CD4-positive, alpha-beta T cell treated with Interleukin-2 at 100 ng/mL for 4 hours (primary cell): ENCODE data around the gene ABHD8.

ENCODE experiments used
- DNase-seq: peaks from one replicate; pipeline ENCODE4 v3.0.0-alpha.2; 2020; ENCODE audit warnings: low spot score

The ABHD8 gene

DNA sequence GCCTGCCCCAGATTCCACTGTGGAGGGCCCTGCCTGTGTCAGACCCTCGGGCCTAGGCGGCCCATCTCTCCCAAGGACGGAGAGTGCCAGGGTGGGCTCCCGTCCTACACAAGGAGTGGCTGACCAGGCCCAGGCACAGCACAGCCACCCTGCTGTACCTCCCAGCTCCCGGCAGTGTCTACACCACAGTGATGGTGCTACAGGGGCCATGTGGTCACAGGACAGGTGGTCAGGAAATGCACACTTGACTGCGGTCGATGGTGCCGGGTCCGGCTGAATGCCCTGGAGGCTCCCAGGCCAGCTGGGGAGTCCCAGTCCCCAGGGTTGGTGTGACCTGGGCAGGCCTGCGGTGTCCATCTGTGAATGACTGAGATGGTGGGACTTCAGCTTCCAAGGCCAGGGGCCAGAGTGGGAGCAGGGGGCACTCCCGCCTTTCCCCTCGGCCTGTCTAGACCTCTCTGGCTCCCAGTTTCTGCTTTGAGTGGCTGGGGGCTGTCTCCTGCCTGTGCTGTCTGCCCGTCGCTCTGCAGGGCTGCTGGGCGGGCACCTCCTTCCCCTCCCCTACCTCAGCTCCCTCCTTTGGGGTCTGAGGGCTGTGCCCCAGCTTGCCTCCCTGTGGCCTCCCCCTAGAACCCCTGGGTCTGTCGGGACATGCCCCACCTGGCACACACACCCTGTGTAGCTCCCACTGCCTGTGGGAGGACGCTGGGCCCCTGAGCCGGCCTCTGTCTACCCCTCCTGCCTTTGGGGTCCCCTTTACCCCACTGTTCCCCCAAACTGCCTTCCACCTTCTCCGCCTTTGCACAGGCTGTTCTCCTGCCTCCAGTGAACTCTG is 18.6 kb upstream of the ABHD8 start:
- no peak for DNase-seq

GRCh38 chr19:17320435-17320834 is 17.2 kb upstream of the ABHD8 start:
- DNase-seq: no peak

DNA sequence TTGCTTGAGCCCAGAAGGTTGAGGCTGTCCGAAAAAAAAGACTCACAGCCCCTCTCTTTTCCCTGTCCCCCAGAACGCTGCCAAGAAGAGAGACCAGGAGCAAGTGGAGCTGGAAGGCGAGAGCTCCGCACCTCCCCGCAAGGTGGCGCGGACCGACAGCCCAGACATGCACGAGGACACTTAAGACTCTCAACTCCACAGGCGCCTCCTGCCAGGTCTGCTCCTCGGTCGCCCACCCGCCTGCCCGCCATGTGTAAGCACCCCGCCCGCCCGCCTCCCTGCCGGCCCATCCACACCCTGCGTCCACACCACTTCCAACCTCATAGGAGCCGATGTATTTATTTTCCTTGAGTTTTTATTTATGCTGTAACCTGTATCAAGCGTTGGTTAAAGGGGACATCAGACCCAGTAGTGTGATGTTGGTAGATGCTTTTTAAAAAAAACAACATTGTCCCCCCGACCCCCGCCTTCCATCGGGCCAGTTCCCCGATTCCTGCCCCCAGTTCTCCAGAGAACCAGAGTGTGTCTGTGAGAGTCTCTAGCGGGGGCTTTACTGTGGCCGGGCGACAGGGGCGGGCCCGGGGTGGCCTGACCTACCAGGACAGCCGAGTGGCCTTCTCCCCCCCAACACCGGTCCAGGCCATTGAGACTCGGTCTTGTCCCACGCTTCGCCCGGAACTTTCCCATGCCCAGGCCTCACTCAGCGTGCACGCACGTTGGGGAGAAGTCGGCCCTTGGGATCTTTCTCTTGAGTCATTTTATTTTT is 16.4 kb upstream of the ABHD8 start:
- no peak for DNase-seq

- no peak for DNase-seq
These were observed 15.7 kb upstream of the ABHD8 start for GRCh38 chr19:17318966-17319365.

- DNase-seq: no peak
These were observed 10.9 kb upstream of the ABHD8 start for GRCh38 chr19:17314007-17314593.

DNA sequence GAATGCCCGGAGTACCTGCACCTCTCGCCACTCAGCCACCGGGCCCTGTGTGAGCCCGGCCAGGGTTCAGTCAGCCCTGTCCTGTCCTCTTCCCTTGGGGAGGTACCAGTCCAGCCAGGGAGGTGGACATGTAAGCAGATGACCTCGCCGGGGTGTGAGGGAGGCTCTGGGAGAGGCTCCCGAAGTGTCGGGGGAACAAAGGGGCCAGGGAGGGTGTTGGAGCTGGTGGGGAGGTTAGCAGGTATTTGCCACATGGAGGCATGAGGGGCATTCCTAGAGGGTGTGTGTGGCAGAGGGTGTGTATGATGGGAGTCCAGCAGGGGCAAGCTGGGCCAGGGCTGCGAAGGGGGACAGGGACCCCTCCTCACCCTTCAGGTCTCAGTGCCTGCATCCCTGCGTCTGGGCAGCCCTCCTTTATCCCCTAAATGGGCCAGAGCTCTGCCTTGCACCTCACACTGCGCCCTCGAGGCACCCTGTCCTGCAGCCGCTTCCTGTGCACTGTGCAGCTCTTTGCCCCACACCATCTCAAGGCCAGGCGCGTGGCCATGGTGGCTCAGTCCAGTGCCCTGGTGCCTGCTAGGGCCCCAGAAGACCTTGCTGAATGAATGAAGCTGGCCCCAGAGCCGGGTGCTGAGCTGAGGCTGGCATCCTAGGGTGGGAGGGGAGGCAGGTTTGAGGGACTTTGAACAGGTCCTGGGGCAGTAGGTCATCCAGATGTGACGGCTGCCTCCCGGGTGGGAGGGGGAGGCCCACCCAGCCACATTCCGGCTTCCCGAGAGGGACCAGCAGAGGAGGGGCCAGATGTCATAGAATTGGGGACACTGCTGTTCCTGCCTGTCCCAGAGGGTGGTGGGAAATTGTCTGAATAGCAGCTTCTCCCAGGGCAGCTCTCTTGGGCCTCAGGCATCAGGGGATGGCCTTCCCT is 9.2 kb upstream of the ABHD8 start:
- DNase-seq: no peak

GRCh38 chr19:17311455-17312188 is 8.4 kb upstream of the ABHD8 start:
- DNase-seq: no peak

DNA sequence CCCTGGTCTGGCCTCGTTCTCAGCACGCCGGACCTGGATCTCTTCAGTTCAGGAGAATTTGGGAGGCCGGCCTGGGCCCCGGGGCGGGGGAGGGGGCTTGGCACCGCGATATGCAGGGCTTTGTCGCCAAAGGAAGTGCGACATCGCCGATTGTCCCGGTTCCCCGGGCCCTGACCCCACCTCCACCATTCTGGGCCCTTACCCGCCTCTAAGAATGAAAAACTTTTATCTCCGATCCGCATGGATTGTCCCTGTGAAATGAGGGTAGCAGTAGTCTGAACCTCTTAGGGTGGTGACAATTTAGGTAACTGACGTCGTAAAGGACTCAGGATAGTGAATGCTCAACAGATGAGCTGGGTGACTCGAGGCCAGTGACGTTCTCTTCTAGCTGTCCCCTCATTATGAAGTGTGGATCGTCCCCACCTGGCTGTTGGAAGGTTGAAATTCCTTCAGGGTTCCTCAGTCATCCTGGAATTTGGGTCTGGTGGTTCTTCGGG is 6.8 kb upstream of the ABHD8 start:
- DNase-seq: no peak

- DNase-seq: peak; percentile 100
These were observed 6.2 kb upstream of the ABHD8 start, which contains the start of gene DDA1 for GRCh38 chr19:17309198-17309964. Gene DDA1, plus strand, starts transcription at chr19:17309563. Its CDS starts 92 bp downstream, at chr19:17309655.

DNA sequence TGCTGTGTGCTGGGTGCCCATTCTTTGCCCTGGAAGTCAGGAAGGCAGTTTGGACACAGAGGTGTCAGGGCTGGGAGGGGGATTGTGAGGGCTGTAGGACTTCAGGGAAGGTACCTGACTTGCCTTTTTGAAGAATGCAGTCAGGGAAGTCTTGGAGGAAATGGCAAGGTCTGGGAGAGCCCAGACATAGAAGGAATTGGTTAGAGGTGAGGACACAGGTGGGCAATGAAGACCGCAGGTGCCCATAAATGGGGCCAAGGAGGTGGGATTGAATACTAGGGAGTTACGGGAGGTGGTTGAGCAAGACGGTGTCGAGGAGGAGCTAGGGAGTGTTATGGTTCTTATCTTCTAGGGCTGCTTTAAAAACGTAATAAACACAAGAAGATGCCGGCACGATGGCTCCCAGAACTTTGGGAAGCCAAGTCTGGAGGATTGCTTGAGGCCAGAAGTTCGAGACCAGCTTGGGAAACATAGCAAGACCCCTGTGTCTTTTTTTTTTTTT is 4.7 kb upstream of the ABHD8 start:
- no peak for DNase-seq

DNA sequence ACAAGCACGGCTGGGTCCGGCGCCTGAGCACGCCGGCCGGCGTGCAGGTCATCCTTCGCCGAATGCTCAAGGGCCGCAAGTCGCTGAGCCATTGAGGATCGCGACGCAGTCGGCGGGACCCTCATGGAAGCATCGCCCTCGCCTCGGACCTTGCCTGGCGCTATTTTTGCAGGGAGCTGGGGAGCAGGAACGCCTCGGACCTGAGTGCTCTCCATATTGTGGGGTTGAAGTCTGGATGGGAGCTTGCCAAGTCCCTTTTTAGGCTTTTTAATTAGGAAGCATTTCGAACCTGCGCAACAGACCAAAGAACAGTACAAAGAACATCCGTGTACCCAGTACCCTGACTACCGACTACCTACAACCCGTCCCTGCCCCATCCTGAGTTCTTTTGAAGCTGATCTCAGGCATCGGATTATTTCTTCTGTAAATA is 3.1 kb upstream of the ABHD8 start:
- no peak for DNase-seq

DNA sequence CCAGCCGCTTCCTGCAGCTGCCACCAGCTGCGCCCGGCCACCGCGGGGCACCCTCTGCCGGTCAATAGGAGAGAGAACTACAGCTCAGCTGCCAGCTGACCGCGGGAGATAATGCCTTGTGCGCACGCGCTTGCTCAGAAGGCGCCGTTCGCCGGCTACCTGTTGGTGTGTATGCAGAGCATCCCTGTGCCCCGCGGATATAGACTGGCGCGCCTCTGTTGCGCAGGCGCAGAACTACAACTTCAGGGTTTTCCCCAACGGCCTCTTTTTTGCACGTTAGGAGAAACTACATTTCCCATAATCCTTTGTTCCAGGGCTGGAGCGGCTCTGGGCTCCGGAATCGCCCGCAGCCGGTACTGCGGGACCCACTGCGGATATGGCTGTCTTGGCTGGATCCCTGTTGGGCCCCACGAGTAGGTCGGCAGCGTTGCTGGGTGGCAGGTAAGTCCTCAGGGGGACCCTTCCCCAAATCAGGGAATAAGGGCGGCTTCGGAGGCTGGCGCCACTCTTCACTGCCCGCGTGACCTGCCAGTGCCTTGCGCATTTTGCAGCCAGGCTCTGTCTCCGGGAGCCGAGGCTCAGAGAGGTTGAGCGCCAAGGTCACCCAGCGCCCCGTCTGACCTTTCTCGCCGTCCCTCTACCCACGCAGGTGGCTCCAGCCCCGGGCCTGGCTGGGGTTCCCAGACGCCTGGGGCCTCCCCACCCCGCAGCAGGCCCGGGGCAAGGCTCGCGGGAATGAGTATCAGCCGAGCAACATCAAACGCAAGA is 2.5 kb upstream of the ABHD8 start, which contains the start of gene MRPL34:
Gene MRPL34, plus strand, starts transcription at position 356 of the 768 bp plus-strand sequence. Its CDS starts 21 bp downstream, at position 377.
- peak; percentile 99 for DNase-seq

- no peak for DNase-seq
These were observed 1.9 kb upstream of the ABHD8 start for GRCh38 chr19:17305216-17305516.

GRCh38 chr19:17304386-17305215 is 1.4 kb upstream of the ABHD8 start:
- DNase-seq: no peak

DNA sequence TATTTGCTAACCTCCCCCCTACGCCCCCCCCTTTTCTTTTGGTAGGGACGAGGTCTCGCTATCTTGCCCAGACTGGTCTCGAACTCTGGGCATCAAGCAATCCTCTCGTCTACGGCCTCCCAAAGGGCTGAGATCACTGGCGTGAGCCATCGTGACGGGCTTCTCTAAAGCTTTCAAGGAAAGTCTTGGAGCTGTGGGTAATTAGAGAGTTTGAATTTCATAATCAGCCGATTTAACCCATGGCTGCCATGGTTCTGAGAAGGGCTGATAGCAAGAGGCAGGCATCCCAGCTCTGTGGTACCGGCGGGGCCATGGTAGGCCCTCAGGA is 679 bp upstream of the ABHD8 start:
- DNase-seq: no peak

- no peak for DNase-seq
These were observed 646 bp downstream of the ABHD8 start for GRCh38 chr19:17302391-17303166.

DNA sequence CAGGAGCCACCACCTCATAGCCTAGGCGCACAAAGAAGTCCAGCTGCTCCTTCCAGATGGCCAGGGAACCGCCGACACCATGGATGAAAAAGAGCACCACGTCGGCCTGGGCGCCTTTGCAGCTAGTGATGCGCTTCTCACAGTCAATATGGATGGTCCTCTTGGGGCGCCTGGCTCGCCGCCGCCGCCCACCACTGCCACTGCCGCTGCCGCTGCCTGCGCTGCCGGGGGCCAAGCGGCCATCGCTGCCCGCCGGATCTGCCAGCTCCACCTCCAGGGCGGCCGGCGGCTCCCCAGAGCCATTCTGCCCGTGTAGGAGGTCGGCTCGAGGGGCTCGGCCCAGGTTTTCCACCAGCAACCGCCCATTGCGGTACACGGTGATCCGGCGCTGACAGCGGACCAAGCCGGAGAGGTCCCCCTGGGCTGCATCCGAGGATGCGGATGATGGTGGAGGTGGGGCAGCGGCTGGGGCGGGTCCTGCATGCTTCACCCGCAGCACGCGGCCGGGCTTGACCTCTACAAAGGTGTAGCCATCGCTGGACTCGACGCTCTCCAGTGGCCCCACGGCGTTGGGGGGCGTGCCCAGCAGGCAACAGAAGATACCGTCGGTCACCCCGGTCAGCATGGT is 2.1 kb downstream of the ABHD8 start:
- DNase-seq: no peak
